Measurements from ENCODE around the gene NAP1L4. TPM values are rescaled to one million over a fixed set of nuclear protein-coding genes. Genes with fewer than 3 reads are reported as not detected.
A peak's percentile ranks its signal among the peaks of the same experiment; 100 is the strongest.

NAP1L4 gene
- total and polyA plus RNA-seq, 2 experiments from 2014 or later = 68.8 to 121 TPM

DNA sequence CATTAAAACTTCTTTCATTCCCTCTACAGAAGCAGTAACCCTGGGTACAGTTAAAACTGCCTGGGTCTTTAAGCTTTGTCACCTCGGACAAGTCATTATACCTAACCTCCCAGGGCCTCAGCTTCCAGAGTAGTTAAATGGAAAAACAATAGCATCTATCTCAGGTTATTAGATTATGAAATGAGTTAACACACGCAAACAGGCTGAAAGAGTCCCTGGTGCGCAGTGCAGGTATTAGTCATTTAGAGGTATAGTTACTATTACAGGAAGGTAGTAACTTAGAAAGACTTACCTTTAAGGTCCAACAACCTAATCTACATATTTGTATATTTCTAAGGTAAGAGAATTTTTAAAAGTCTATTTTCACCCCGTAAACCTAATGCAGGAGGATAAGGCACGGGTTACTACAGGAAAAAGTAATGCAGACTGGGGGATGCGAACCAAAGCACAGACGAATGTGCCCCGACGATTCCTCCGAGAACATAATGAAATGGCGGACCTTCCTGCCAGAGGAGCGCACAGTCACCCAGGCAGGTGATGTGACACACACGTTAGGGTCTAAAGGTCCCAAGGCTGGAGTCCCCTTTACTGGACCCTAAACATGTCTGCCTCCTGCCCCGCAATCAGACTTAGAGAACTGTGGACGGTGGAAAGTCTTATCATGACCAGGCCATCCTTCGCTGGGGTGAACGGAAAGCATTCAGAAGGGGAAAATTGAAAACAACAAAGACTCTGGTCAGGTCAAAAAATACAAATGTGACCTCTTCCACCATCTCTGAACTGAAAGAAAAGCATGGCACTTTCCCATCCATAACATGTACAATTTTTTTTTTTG is 1.3 kb downstream of the NAP1L4 start:
- Histone ChIP-seq H3K36me3 (ENCODE audit: low read depth) (no peaks in the 10 kb centered on the region), H3K27ac (peak overlapping the region; percentile 84), H3K9ac (peak overlapping the region; percentile 91), H3K79me2 (ENCODE audit: insufficient read depth) (peaks cover 58% of the 10 kb centered on the region), H3K27me3 (replicated peaks; ENCODE audit: insufficient read depth) (no peaks in the 10 kb centered on the region), H3K4me1 (ENCODE audit: insufficient read depth) (peaks cover 30% of the 10 kb centered on the region), H3K4me3 (peak overlapping the region; percentile 83), H3K9me2 (ENCODE audit: insufficient read depth) (no peaks in the 10 kb centered on the region), H4K20me1 (ENCODE audit: insufficient read depth) (no peaks in the 10 kb centered on the region), H3K9me3 (ENCODE audit: low read depth) (no peaks in the 10 kb centered on the region), H3F3A (ENCODE audit: insufficient read depth) (peaks cover 13% of the 10 kb centered on the region), H3K4me2 (ENCODE audit: unreplicated experiment) (peak overlapping the region; percentile 97), H2AFZ (peak overlapping the region; percentile 67)
- TF ChIP-seq EZH2phosphoT487 (IDR thresholded peaks at IDR 0.05; ENCODE audit: insufficient read depth, low read depth) = no peak
- no peak for TF ChIP-seq EZH2 (IDR thresholded peaks at IDR 0.05; ENCODE audit: insufficient read depth, poor library complexity, severe bottlenecking)
- WGBS, 2 experiments (ENCODE audit: low coverage in 1 of 2, low lambda C conversion rate in 2 of 2, missing lambda C conversion rate in 2 of 2) = 2% methylated on average over 17 of the region's 17 CpGs
- in situ Hi-C loops (cut with MboI) = no loop called here
- peak; percentile 55 for DNase-seq

DNA sequence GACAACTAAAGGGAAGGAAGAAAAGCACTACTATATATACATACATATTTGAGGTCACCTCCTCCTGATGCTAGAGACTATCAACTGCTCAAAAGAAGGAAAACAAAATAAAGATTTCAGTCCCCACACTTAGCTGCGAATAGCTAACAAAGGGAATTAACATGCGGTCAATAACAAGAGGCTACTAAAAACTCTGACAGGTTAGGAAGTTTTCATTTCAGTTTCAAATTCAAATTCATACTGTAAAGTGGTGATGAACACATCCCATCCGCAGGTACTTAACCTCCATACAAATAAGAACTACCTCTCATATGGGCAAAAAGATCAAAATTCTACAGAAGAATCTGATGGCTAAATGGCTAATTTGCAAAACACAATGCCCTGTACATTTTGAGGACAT is 2.6 kb downstream of the NAP1L4 start:
- peaks cover 32% of the 10 kb centered on the region for H3K4me1 ChIP-seq (ENCODE audit: insufficient read depth)
- peaks cover 71% of the 10 kb centered on the region for H3K79me2 ChIP-seq (ENCODE audit: insufficient read depth)
- H3K4me3 ChIP-seq = peak overlapping the region; percentile 83
- H3K9ac ChIP-seq = peak overlapping the region; percentile 91
- no peak overlapping the region for H2AFZ ChIP-seq
- no peaks in the 10 kb centered on the region for H3K36me3 ChIP-seq (ENCODE audit: low read depth)
- H4K20me1 ChIP-seq (ENCODE audit: insufficient read depth) = no peaks in the 10 kb centered on the region
- no peak overlapping the region for H3K27ac ChIP-seq
- 63 to 66% methylated on average over 3 of the region's 3 CpGs for WGBS, 2 experiments (ENCODE audit: low coverage in 1 of 2, low lambda C conversion rate in 2 of 2, missing lambda C conversion rate in 2 of 2)
- no peaks in the 10 kb centered on the region for H3K9me2 ChIP-seq (ENCODE audit: insufficient read depth)
- no peaks in the 10 kb centered on the region for H3K9me3 ChIP-seq (ENCODE audit: low read depth)
- peak overlapping the region; percentile 97 for H3K4me2 ChIP-seq (ENCODE audit: unreplicated experiment)
- H3F3A ChIP-seq (ENCODE audit: insufficient read depth) = peaks cover 13% of the 10 kb centered on the region
- DNase-seq = no peak
- no peak for TF ChIP-seq EZH2 (IDR thresholded peaks at IDR 0.05; ENCODE audit: insufficient read depth, poor library complexity, severe bottlenecking)
- no peak for TF ChIP-seq EZH2phosphoT487 (IDR thresholded peaks at IDR 0.05; ENCODE audit: insufficient read depth, low read depth)
- in situ Hi-C loops (cut with MboI) = no loop called here
- H3K27me3 ChIP-seq (replicated peaks; ENCODE audit: insufficient read depth) = no peaks in the 10 kb centered on the region

DNA sequence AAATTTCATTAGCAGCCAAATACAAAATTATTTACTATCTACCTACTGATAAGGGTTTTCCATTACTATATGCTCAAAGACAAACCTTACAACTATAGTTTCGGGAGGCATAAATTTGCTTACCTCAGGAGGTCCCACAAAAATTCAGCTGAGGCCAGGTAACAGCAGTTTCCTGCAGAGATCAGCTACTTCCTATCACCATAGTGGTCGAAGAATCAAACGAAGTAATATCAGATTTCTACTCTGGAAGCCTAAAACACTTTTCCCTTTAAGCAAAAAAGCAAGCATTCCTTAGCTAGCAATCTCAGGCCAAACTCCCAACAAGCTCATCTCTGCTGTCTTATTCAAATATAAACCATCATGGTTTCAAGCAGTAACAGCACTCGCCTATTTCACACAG is 3.1 kb downstream of the NAP1L4 start:
- Histone ChIP-seq H4K20me1 (ENCODE audit: insufficient read depth) (no peaks in the 10 kb centered on the region), H3K27ac (0 out of 2 replicates have a peak overlapping the region, but pooled peaks have one; percentile 6), H3F3A (ENCODE audit: insufficient read depth) (peaks cover 13% of the 10 kb centered on the region), H3K36me3 (ENCODE audit: low read depth) (no peaks in the 10 kb centered on the region), H3K4me3 (peak overlapping the region; percentile 83), H3K9me2 (ENCODE audit: insufficient read depth) (no peaks in the 10 kb centered on the region), H3K79me2 (ENCODE audit: insufficient read depth) (peaks cover 77% of the 10 kb centered on the region), H3K9me3 (ENCODE audit: low read depth) (no peaks in the 10 kb centered on the region), H3K4me2 (ENCODE audit: unreplicated experiment) (peak overlapping the region; percentile 97), H3K9ac (peak overlapping the region; percentile 91), H3K4me1 (ENCODE audit: insufficient read depth) (peaks cover 32% of the 10 kb centered on the region), H2AFZ (no peak overlapping the region), H3K27me3 (replicated peaks; ENCODE audit: insufficient read depth) (no peaks in the 10 kb centered on the region)
- WGBS, 2 experiments (ENCODE audit: low coverage in 1 of 2, low lambda C conversion rate in 2 of 2, missing lambda C conversion rate in 2 of 2) = 62 to 66% methylated on average over 4 of the region's 4 CpGs
- in situ Hi-C loops (cut with MboI) = no loop called here
- TF ChIP-seq EZH2 (IDR thresholded peaks at IDR 0.05; ENCODE audit: insufficient read depth, poor library complexity, severe bottlenecking) = no peak
- no peak for TF ChIP-seq EZH2phosphoT487 (IDR thresholded peaks at IDR 0.05; ENCODE audit: insufficient read depth, low read depth)
- DNase-seq = peak; percentile 25

DNA sequence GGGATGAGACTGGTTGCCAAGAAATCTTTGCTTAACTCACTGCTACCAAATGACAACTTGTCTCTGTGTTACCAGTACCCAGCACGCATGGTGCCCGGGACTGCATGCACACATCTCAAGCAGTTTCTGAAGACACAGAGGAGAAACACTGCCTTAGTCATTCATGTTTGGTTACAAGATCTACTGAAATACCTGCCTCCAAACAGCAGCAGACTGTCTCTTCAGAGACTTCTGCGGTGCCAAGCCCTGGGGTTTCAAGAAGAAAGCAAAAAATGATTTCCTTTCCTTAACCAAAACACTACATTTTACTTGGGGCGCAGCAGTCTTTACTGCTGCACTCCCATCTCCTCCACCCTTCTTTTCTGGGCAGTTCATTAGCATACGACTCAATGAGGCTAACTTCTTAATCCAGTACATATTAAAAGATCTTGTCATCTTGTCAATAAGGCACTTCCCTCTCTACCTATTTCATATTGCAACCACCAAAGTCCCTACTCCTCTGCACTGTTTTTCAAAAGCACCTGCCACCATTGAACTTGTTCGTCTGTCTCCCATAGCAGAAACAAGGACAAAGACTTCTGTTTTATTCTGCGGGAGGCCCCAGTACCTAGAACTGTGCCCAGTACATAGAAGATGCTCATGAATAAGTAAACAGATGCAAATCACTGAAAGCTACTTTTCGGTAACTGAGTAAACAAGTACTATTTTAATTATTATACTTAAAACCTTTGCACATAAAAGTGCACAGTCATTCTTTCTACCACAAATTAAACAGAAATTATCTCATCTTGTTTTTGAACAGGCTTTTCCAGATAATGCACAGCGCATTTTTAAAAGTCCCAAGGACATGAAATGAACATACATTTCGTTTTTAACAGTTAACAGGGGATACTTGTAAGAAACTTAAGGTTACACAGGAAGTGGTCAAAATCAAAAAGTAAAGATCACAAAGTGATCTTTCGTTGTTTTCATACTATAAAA is 4.0 kb downstream of the NAP1L4 start:
- WGBS, 2 experiments (ENCODE audit: low coverage in 1 of 2, low lambda C conversion rate in 2 of 2, missing lambda C conversion rate in 2 of 2) = 69 to 70% methylated on average over 11 of the region's 11 CpGs
- no peak overlapping the region for H2AFZ ChIP-seq
- no peaks in the 10 kb centered on the region for H3K9me3 ChIP-seq (ENCODE audit: low read depth)
- peak overlapping the region; percentile 83 for H3K4me3 ChIP-seq
- H3K27me3 ChIP-seq (replicated peaks; ENCODE audit: insufficient read depth) = no peaks in the 10 kb centered on the region
- peaks cover 13% of the 10 kb centered on the region for H3F3A ChIP-seq (ENCODE audit: insufficient read depth)
- H3K9ac ChIP-seq = peak overlapping the region; percentile 91
- in situ Hi-C loops (cut with MboI) = no loop called here
- no peaks in the 10 kb centered on the region for H3K9me2 ChIP-seq (ENCODE audit: insufficient read depth)
- H3K79me2 ChIP-seq (ENCODE audit: insufficient read depth) = peaks cover 85% of the 10 kb centered on the region
- H3K36me3 ChIP-seq (ENCODE audit: low read depth) = no peaks in the 10 kb centered on the region
- TF ChIP-seq EZH2phosphoT487 (IDR thresholded peaks at IDR 0.05; ENCODE audit: insufficient read depth, low read depth) (no peak), EZH2 (IDR thresholded peaks at IDR 0.05; ENCODE audit: insufficient read depth, poor library complexity, severe bottlenecking) (no peak)
- H3K4me1 ChIP-seq (ENCODE audit: insufficient read depth) = peaks cover 32% of the 10 kb centered on the region
- no peaks in the 10 kb centered on the region for H4K20me1 ChIP-seq (ENCODE audit: insufficient read depth)
- H3K4me2 ChIP-seq (ENCODE audit: unreplicated experiment) = peak overlapping the region; percentile 97
- peak overlapping the region; percentile 6; the same call in 1 of the 2 replicates for H3K27ac ChIP-seq
- peak; percentile 29 for DNase-seq
